ENCODE data around the gene DBNDD1.

Gene DBNDD1

DNA sequence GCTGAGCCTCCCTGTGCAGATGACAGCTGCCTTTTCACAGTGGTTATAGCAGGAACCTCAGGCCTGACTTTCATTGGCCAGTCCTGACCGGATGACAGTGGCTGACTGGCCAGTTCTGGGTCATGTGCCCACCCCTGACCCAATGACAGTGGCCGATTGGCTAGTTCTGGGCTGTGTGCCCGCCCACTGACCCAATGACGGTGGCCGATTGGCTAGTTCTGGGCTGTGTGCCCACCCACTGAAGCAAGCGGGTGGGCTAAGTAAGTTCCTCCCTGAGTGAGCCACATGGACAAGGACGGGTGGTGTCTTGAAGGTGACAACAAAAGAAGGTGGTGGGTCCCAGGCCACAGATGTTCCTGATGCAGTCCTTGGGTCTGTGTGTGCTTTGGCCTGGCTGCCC is 61.2 kb downstream of the DBNDD1 start:
- DNase-seq: no peak

- DNase-seq: no peak
Measured at GRCh38 chr16:89957216-89957785, 62.0 kb downstream of the DBNDD1 start.

GRCh38 chr16:89956505-89957215 is 62.6 kb downstream of the DBNDD1 start:
- no peak for DNase-seq

DNA sequence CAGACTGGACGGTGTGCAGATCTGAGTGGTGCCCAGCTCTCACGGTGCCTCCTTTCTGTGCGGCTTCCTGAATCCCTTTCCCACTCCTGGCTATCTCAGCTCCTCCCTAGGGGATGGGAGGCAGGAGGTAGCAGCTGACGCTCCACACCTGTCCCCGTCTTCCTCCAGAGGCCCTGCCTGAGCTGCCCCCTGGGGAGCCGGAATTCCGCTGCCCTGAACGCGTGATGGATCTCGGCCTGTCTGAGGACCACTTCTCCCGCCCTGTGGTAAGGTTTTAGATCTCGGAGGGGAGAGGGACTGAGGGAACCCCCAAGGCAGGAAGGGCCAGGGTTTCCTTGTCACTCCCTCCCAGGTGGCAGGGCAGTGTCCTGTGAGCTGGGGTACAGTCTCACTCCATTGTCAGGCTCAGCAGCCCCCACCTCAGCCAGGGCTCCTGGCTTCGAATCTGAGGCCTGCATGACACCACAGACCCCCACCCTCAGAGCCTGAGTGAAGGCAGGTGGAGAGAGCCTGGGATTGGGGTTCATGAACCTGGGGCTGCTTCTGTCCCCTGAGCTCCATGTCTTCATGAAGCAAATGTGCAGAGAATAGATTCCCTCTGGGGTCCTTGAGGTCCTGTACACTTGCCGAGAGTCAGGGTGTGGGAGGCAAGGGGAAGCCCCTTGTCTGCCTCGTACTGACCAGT is 64.1 kb downstream of the DBNDD1 start:
- DNase-seq: no peak

Measured in activated CD4-positive, alpha-beta T cell treated with anti-CD3 and anti-CD28 coated beads for 4 hours (primary cell).